Fibroblast of peridontal ligament (primary cell): ENCODE results near the gene CYCS.
"Not testable (repeated sequence)": the region's sequence is repeated elsewhere in the genome, so short reads cannot be mapped to it uniquely, and the experiment has no call there.

ENCODE experiments used
- DNase-seq: peaks from one replicate; pipeline ENCODE4 v3.0.0-alpha.2; 2010; ENCODE audit errors: extremely low read depth

The CYCS gene

GRCh38 chr7:25118048-25118753 is 6.9 kb downstream of the CYCS start:
- DNase-seq: no peak

GRCh38 chr7:25117226-25118047 is 7.6 kb downstream of the CYCS start:
- DNase-seq: no peak

- DNase-seq: no peak
Measured at GRCh38 chr7:25116621-25117020, 8.4 kb downstream of the CYCS start.

GRCh38 chr7:25110514-25110913 is 14.5 kb downstream of the CYCS start:
- not testable (repeated sequence) for DNase-seq

- DNase-seq: peak; percentile 47
Measured at GRCh38 chr7:25109276-25109675, 15.8 kb downstream of the CYCS start.

GRCh38 chr7:25105911-25106310 is 19.1 kb downstream of the CYCS start:
- DNase-seq: no peak

GRCh38 chr7:25103773-25104172 is 21.3 kb downstream of the CYCS start:
- no peak for DNase-seq

- no peak for DNase-seq
Measured at GRCh38 chr7:25101817-25102216, 23.2 kb downstream of the CYCS start.

GRCh38 chr7:25098096-25099046 is 26.7 kb downstream of the CYCS start:
- peak; percentile 78 for DNase-seq

GRCh38 chr7:25095516-25096345 is 29.3 kb downstream of the CYCS start:
- no peak for DNase-seq

- DNase-seq: peak; percentile 81
Measured at GRCh38 chr7:25093268-25093826, 31.7 kb downstream of the CYCS start.

- DNase-seq: no peak
Measured at GRCh38 chr7:25091779-25092178, 33.3 kb downstream of the CYCS start.

- no peak for DNase-seq
Measured at GRCh38 chr7:25091176-25091575, 33.9 kb downstream of the CYCS start.

GRCh38 chr7:25090374-25090773 is 34.7 kb downstream of the CYCS start:
- no peak for DNase-seq

GRCh38 chr7:25087855-25088254 is 37.2 kb downstream of the CYCS start:
- DNase-seq: no peak

- DNase-seq: no peak
Measured at GRCh38 chr7:25084821-25085220, 40.2 kb downstream of the CYCS start.

GRCh38 chr7:25083201-25083600 is 41.9 kb downstream of the CYCS start:
- no peak for DNase-seq

- not testable (repeated sequence) for DNase-seq
Measured at GRCh38 chr7:25082041-25082440, 43.0 kb downstream of the CYCS start.

- no peak for DNase-seq
Measured at GRCh38 chr7:25077096-25077495, 48.0 kb downstream of the CYCS start.

- DNase-seq: no peak
Measured at GRCh38 chr7:25075459-25075858, 49.6 kb downstream of the CYCS start.

GRCh38 chr7:25073451-25073850 is 51.6 kb downstream of the CYCS start:
- peak; percentile 81 for DNase-seq
